ENCODE data around the gene TP53BP2.
"Not testable (repeated sequence)": the region's sequence is repeated elsewhere in the genome, so short reads cannot be mapped to it uniquely, and the experiment has no call there.

TP53BP2 gene

DNA sequence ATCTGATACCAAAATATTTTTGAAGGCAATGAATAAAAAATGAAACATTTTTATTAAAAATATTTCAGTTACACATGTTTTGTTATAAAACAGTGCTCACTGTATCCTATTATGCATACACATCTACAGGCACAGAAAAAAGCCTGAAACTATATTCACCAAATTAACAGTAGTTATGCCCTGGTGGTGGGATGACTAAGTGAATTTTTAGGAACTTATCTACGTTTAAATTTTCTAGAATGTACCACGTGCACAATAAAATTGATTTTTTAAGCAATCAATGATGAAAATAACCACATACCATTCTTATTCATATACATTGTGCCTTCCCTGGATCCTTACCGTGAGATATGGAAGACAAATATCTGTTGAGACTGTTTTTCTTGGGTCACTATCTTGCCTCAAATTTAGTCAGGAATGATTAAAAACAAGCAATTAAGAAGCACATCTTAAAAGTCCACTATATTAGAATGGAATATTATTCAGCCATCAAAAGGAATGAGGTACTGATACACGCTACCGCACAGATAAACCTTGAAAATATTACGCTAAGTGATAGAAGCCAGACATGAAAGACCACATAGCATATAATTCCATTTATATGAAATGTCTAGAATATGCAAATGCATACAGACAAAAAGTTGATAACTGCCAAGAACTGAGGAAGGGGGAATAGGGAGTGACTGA, 17.4 kb downstream of the TP53BP2 start:
- DNase-seq (ENCODE audit: low read depth): no peak

DNA sequence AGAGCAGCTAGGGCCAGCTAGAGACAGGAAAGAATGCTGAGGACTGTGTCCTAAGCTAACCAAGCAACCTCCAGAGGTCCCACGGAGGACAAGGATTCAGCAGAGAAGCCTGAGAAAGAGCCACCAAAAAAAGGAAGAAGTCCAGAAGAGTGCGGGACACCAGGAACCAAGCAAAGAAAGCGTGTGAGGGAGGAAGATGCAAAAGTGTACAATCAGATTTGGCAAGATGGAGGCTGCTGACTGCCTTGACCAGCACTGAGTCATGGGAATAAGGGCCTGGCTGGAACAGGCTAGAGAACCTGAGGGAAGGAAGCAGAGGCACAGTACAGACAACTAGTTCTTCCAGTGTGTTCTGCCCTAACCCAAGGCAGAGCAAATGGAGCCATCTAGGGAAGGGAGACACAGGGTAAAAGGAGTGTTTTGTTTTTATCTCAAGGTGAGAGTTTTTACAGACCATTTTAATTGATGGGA, 18.5 kb downstream of the TP53BP2 start:
- no peak for DNase-seq (ENCODE audit: low read depth)

- DNase-seq (ENCODE audit: low read depth): no peak
These were observed 19.7 kb downstream of the TP53BP2 start for GRCh38 chr1:223825767-223826748.

DNA sequence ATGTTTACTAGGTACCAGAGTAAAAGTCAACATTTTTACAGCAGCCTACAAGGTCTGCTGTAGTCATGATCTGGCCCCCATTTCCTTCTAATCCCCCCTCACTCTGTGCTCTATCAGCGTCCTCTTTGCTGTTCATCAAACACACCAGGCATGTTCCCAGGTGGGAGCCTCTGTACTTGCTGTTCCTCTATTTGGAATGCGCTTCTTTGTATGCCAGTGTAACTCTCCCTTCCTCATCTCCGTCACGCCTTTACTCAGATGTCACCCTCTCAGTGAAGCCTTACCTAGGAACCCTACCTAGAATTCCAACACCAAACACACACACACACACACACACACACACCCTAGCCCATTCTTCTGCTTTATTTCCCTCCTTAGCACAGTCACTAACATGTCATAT, 21.0 kb downstream of the TP53BP2 start:
- no peak for DNase-seq (ENCODE audit: low read depth)

DNA sequence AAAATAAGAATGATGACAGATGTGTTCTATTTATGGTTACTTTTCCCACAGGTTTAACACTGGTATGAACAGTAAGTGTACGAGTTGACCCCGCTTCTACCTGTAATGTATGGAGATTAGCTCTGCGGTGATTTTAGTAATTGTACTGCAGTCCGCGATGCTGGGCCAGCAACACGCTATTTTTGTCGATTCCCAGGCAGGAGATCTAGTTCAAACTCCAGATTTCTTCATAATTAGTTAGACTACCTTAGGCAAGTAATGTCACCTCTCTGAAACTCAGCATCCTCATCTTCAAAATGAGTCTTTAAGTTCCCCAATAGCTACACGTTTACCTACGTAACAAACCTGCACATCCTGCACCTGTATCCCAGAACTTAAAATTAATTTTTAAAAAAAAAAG, 21.5 kb downstream of the TP53BP2 start:
- DNase-seq (ENCODE audit: low read depth): no peak

- no peak for DNase-seq (ENCODE audit: low read depth)
These were observed 24.8 kb downstream of the TP53BP2 start for GRCh38 chr1:223820971-223821370.

GRCh38 chr1:223820515-223820858, 25.3 kb downstream of the TP53BP2 start:
- no peak for DNase-seq (ENCODE audit: low read depth)

GRCh38 chr1:223819730-223820514, 25.8 kb downstream of the TP53BP2 start:
- no peak for DNase-seq (ENCODE audit: low read depth)

- DNase-seq (ENCODE audit: low read depth): not testable (repeated sequence)
These were observed 28.5 kb downstream of the TP53BP2 start for GRCh38 chr1:223817265-223817664.

DNA sequence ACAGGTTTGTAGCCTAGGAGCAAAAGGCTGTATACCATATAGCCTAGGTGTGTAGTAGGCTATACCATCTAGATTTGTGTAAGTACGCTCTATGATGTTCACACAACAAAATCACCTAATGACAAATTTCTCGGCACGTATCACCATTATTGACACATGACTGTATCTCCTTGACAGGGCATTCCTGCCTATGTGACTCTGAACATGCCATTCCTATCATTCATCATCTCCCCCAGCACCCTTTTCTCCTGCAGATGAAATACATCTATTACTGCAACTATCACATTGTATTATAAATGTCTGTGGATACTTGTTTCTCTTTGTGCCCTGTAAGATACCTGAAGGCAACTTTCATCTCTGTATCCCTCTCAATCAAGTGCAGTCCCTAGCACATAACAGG, 29.9 kb downstream of the TP53BP2 start:
- no peak for DNase-seq (ENCODE audit: low read depth)

DNA sequence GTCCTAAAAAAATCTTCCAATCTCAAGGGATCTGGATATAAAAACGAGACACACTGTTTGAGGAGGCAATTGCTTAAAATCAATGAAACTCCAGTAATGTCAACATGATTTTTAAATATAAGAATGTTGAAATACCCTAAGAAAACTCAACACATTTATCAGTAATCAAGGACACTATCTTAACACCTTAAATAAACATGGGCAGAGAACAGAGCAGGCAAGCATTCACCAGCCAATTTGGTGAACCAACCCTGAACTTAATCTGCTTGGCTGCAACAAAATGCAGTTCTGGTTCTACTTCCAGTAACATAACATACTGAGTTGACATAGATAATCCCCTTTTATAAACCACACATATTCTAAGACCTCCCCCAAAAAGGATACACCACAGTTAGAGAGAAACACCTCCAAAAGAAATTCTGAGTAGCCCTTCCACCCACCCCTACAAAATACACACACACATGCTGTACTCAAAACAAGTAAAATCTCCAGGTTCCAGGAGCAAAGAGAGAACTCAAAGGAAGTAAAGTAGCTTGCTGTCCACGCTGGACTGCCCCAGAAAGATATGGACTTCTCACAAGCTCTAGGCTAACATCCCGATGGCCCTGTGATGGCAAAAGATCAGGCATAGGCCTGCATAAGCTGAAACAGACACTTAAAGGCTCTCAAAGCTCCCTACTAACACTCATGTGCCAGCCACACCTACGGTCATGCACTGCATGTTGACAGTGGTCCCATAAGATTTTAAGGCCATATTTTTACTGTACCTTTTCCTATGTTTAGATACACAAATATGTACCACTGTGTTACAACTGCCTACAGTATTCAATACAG, 30.5 kb downstream of the TP53BP2 start:
- no peak for DNase-seq (ENCODE audit: low read depth)

DNA sequence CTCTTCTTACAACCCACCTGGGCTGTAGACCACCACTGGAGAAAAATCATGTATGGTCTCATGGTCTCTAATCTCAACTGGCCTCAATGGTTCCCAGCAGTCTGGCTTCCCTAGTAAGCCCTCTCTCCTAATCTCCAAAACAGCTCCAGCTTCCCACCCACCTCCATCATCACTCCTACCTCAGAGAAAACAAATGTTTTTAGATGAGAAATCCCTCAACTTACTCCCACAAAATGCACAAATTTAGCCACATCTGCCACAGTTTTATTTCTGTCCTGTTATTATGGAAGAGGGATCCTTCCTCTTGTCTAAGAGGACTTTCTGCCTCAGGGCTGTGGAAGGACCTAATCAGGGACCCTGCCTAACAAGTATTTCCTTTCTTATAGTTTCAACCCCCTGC, 32.1 kb downstream of the TP53BP2 start:
- DNase-seq (ENCODE audit: low read depth): no peak

GRCh38 chr1:223811634-223812101, 34.1 kb downstream of the TP53BP2 start:
- no peak for DNase-seq (ENCODE audit: low read depth)

DNA sequence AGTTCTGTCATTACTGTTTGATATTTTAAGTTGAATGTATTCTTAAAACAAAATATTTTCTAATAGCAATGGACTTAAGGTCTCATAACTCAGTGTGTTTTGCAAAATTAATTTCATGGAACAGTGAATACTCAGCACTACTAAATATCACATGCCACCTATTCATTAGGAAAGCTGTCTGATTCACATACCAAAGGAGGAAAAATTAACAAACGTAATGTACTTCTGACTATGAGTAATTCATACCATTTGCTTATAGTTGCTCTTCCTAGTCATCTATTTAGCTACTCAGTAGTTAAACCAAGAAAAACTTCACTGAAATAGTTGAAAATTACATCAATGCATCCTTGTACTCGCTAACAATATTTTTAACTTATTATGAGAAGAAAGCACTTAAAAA, 35.2 kb downstream of the TP53BP2 start:
- DNase-seq (ENCODE audit: low read depth): no peak

DNA sequence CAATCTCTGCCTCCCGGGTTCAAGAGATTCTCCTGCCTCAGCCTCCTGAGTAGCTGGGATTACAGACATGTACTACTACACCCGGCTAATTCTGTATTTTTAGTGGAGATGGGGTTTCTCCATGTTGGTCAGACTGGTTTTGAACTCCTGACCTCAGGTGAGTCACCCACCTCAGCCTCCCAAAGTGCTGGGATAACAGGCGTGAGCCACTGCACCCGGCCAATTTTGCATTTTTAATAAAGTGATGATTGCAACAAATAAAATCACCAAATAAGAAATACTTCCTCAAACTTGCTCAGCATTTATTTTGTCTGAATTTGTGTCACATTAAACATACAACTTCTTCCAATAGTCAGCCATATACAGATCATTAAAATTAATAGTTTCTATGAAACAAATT, 35.8 kb downstream of the TP53BP2 start:
- DNase-seq (ENCODE audit: low read depth): not testable (repeated sequence)

GRCh38 chr1:223803211-223803610, 42.5 kb downstream of the TP53BP2 start:
- DNase-seq (ENCODE audit: low read depth): no peak

DNA sequence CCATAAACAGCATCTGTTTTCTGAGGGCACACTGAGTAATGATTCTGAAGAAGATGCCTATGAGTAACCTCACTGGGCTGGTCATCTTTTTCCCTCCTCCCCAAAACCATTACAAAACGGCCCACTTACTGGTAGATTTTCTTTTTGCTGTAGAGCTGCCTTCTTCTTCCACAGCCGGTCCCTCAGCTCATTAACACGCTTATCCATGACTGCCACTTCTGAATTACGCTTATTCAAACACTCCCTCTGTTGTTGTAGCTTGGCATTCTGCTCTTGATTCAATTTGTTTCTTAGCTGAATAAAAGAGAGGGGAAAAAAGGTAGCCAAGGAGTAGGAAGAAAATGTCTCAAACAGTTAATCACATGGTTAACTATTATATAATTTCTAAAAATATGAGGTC, 43.1 kb downstream of the TP53BP2 start:
- DNase-seq (ENCODE audit: low read depth): no peak

DNA sequence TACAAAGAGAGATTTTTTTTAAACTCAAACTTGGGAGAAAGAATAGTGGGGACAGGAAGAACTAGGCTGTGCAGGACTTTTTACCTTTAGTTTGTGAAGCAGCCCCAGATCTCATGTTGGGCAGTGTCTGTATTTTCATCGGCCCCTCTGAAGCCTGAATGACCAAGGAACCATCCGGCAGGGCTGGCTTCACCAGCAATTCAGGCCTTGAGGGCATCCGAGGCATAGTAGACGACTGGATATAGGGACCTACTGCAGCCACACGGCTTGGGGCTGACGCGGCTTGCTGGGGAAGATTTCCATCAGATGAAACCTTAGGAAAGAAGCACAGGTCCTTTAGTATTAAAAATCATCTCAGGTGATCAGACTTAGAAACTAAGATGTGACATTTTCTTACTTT, 43.7 kb downstream of the TP53BP2 start:
- no peak for DNase-seq (ENCODE audit: low read depth)

DNA sequence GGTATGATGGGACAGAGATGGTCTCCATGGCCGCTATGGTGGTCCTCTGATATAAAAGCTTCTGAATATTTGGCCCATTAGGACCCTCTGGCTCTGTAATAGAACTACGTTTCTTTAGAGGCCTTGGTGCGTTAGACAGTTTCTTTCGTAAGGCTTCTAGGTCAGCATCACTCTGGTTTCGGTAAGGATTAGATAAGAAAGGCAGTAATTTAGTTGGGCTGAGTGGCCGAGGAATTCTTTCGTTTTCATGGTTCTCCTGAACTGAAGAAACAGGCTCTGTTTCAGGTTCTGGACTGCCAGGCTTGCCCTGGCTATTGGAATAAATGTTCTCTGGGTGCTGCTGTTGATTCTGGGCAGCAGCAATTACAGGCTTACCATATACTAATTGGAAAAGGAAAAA, 49.5 kb downstream of the TP53BP2 start:
- no peak for DNase-seq (ENCODE audit: low read depth)

DNA sequence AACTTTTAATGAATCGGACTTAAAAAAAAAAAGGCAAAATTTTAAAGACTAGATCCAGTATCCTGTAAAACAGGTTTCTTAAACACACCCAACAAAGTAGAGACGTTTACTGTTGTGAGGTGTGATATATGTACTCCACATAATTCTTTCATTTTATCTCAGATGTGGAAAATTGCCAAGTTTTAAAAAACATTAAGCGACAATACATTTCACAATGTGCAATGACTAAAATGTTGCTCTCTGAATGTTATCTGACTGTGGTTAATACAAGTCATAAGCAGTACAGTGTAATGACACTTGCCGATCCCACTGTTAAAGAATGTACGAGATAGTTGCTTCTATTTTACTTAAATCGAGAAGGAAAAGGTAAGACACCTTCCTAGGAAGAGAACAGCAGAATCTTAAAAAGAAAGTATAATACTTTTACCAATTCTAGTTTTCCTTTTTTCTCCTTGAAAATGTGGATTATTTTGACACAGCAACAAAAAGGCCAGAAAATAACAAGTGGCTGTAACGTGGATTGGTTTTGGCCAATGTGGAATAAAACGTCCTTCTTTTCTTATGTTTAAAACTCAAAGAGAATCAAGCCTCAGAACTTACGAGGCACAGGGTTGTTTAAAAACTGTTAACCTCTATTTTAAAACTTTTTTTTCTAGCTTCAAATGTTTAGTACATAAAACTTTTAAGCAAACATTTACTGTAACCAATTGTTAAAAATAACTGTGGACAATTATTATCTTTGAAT, 51.4 kb downstream of the TP53BP2 start:
- no peak for DNase-seq (ENCODE audit: low read depth)

DNA sequence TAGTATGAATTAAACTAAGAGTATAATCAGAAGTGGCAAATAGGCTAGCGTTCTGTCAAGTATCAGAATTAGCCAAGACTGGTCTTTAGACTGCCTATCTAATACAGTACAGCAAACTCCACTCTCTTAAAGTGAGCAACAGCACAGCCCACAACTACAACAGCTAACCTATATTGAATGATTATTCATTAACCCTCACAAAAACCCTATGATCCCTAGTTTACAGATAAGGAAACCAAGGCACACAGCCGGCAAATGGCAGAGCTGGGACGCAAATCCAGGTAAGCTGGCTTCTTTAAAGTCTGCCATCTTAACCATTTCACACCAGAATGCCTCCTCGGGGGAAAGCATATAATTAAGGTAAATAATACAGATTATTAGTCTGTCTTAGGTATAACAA, 52.0 kb downstream of the TP53BP2 start:
- no peak for DNase-seq (ENCODE audit: low read depth)
